TTC549 (cell line): ENCODE results near the gene ATP10D.
"Not testable (repeated sequence)": the region's sequence is repeated elsewhere in the genome, so short reads cannot be mapped to it uniquely, and the experiment has no call there.

ENCODE experiments used
- FAIRE-seq: peaks from 2 replicates; lab custom pipeline; 2012; peaks lifted over from hg19 to GRCh38; lab: Jason Lieb, UNC

ATP10D gene

GRCh38 chr4:47485047-47485692 is at the start of gene ATP10D:
ATP10D (plus strand) TSS chr4:47485275; CDS start chr4:47512541, 27,266 bp downstream.
- FAIRE-seq = peak; percentile 77

DNA sequence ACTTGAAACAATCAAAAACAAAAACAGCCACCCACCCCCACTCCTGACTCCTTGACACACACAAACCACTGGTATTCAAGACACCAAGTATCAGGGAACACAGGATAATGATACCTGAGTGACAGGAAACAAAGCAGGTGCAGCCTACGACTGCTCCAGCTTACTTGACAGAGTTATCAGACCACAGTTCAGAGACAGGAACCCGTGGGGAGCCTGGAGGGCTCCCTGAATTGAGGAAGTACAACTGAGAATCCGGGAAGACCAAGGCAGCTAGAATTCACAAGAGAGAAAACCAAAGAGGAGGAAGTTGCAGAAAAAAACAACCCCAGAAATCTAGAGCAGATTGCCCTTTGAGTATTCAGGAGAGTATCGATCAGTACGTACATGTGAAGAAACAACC is 42.1 kb upstream of the ATP10D start:
- no peak for FAIRE-seq

DNA sequence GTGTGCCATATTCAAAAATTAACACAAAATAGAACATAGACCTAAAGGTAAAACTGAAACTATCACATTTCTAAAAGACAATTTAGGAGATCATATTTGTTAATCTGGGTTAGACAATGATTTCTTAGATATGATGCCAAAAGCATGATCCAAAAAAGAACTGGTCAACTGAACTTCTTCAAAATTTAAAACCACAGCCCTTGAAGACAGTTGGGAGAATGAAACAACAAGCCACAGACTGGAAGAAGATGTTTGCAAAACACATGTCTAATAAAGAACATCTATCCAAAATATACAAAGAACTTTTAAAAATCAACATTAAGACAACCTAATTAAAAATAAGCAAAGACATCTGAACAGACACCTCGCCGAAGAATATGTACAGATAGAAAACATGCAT is 41.0 kb upstream of the ATP10D start:
- FAIRE-seq = no peak

DNA sequence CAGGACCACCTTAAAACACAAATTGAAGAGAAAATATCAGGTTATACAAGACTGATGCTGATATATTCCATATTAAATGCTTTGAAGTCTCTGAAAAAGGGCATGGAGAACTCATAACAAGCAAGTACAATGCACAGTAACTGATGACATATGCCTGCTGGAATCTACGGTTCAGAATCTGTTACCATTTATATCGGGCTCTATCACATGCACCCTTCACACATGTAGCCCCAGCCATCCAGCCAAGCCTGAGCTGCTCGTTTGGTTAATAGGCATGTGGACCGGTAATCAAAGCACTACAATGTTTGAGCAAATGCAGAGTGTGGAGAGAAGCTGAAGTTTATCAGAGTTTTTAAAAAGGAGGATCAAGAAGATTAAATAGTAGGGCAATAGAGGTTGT is 33.4 kb upstream of the ATP10D start:
- FAIRE-seq = no peak

DNA sequence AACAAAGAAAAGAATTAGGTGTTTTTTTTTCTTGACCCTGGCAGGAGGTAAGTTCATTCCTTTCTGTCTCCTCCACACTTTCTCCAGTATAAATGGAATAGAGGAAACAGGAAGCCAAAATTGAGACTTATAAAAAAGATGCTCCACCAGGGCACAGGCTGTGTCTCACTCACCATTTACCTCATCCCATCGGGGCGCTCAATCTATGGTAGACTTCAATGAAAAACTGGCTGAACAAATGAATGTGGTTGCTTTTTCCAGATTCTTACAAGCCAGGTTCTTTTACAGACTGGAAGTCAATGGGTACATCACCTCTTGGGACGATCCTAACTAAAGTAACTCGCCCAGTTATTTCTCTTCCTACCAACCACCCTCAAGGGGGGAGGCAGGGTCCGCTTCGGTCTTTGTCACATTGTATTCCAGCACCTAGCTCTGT is 22.3 kb upstream of the ATP10D start:
- FAIRE-seq = no peak

DNA sequence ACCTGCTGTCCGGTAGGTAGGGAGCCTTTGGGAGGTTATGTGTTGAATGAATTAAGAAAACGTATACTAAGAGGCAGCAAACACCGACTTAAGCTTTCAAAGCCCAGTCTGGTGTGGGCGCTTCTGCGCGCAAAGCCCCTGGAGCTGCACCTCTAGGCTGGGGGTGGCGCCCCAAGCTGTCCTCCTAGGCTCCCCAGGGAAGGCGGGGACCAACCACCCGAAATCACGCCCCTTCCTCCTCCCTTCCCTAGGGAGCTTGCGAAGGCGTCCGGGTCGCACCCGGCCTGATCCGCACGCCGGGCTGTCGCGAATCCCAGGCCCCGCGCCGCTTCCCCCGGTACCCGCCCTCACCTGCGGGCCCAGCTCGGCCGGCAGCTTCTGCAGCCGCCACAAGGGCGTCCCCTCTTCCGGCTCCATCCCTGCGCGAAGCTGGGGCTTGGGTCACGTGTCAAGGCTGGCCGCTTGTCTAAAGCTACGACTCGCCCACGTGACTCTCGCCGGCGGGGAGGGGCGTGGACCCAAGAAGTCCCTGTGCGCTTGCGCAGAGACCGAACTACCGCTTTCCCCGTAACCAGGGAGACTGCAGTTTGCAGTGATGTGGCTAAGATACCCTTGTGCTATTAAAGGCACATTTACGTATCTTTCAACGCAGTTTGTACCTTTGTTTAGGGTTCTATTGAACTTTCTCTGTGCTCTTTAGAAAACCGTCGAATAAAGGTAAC is 21.7 kb upstream of the ATP10D start, which contains the start of gene COMMD8:
Gene COMMD8 (minus strand): TSS at position 468 of the 722 bp plus-strand sequence. CDS start 51 bp downstream, at position 417.
- peak; percentile 51 for FAIRE-seq

DNA sequence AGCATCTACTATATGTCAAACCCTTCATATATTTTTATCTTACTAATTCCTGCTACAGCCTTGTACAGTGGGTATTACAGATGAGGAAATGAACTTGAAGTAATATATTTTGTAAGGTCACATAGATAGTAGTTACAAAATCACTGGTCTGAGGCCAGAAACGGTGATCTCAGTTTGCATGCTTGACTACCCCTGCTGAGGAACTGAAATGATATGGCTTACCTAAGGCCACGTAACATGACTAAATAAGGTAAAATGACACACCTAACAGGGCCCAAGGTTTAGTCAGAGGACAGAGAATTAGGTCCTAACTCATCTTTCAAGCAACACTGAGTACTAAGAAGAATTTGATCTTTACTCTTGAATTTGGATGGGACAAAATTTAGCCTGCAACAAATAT is 20.1 kb upstream of the ATP10D start:
- FAIRE-seq = no peak

- no peak for FAIRE-seq
Observed at GRCh38 chr4:47466056-47466785, 18.9 kb upstream of the ATP10D start.

- FAIRE-seq = no peak
Observed at GRCh38 chr4:47468706-47469365, 16.2 kb upstream of the ATP10D start.

GRCh38 chr4:47469951-47470350 is 15.1 kb upstream of the ATP10D start:
- FAIRE-seq = no peak

DNA sequence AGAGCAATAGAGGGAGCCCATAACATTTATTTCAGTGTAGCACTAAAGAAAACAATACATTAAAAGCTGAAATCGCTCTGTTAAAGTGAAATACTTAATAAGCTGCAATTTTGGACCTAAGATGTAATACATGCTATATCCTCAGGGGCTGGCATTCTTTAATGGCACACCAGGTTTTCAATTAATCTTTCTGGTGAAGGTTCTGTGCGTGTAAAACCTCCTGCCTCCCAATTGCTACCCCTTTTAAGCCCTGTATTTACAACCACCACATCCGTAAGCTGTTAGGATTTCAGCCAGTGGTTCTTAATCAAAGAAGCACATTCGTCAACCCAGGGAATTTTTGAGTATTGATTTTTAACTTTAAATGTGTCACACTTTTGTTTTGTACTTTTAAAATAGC is 14.0 kb upstream of the ATP10D start:
- no peak for FAIRE-seq

DNA sequence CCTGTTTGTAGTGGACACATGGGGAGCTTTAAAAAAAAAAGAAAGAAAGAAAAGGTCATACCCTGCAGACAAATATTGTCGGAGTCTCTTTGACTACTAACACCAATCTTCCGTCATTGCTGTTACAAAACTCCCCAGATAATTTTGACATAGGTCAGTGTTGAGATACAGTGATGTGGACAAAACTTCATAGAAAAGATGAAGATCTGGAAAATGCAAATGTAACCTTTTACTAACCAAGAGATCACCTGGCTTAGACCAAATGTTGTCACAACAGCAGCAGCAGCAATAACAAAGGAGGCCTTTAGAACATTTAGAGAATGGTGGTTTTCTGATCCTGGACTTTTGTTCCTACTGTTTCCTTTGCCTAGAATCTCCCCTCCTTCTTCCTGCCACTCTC is 13.5 kb upstream of the ATP10D start:
- no peak for FAIRE-seq

DNA sequence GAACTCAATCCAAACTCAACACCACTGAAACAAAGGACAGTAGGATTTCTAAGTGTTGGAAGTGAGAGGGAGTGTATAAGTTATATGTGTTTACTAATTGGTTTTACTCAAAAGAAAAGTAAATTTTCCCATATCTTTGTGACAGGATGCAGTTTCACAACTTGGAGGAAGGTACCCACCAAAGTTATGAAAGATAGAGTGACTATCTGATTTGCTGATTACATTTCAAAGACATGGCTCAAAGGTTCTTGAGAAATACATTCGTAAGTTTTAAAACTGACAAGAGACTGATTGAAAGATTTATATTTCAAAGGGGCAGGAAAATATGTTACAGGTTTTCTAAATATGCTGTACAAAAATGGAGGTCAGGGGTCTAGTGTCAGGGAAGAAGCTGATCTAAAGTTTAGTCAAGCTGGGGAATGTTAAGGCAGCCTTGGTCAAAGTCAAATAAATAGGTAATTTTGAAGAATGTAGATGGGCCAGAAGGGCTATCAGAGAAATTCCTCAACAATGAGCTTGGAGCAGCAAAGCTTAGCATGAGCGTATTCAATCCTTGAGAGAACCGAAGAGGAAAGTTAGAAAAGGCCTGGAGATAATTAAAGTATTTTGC is 11.8 kb upstream of the ATP10D start:
- no peak for FAIRE-seq

GRCh38 chr4:47474799-47475198 is 10.3 kb upstream of the ATP10D start:
- no peak for FAIRE-seq

GRCh38 chr4:47475411-47475810 is 9.7 kb upstream of the ATP10D start:
- no peak for FAIRE-seq

DNA sequence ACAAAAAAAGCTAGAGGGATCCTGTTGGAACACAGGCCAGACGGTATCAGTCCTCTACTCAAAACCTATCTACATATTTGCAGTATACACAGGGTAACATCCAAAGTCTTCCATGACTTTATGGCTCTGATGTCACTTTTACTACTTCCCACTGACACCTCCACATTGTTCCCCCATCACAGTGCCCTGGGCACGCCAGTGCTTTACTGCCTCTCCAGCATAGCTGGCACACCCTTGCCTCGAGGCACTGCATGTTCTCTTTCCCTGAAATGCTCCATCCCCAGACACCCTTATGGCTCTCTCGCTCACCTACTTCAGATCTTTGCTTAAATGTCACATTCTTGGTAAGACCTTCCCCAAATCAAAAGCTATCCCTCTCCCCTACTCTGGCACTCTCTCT is 6.3 kb upstream of the ATP10D start:
- FAIRE-seq = no peak

DNA sequence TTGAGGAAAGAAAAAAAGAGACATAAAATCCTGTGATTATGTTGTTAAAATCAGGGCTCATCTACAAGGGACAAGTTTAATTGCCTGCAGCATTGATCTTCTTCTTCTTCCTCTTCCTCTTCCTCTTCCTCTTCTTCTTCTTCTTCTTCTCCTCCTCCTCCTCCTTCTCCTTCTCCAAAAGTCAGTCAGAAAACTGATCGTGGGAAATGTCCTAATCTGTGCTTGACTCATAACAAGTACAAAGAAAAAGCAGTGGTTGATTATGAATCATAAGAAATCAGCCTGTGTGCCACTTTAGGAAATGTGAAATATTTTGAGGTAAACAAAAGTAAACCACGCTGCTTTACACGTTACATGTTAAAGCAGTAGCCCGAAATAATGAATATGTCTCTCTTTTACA is 2.7 kb upstream of the ATP10D start:
- no peak for FAIRE-seq

- no peak for FAIRE-seq
Observed at GRCh38 chr4:47483745-47484144, 1.3 kb upstream of the ATP10D start.

DNA sequence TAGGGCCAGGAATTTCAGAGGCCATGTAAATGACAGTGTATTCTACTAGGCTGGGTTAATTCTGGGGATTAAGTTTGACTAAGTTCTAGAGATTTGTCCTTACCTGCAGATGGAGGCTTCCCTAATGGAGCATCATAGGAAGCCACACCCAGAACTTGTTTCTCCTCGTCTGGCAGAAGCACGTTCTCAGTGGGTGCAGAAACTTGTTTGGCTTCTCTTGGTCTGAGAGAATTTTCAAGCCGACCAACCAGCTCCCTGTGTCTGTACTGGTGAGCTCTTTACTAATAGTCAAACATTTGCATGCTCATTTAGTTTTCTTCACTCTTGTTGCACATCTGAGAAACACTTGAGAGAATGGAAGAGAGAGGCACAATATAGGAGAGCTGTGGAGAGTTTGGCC is 907 bp upstream of the ATP10D start:
- FAIRE-seq = no peak

DNA sequence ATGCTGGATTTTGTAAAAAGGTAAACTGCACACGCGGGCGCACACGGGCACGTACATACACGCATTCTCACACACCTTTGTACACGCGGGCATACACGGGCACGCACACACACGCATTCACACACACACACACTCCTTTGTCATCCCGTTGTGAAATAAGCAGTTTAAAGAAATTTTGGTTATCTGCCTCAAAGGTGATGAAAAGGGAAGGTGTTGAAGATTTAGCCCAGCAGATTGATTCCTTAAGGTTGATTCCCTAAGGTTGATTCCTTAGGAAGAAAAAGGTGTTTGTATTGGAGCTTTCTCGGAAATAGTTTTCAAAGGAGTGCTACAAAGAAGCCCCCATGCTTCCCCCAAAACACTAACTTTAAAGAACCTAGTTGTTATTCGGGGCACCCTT is 693 bp downstream of the ATP10D start:
- no peak for FAIRE-seq

- no peak for FAIRE-seq
Observed at GRCh38 chr4:47486231-47486673, 1.2 kb downstream of the ATP10D start.

GRCh38 chr4:47486727-47487126 is 1.7 kb downstream of the ATP10D start:
- not testable (repeated sequence) for FAIRE-seq
